HepG2 (cell line): Measurements from ENCODE around the gene SMIM29.

Experiments
- JUNB ChIP-seq: sonication (generic); formaldehyde crosslinking; IDR thresholded peaks from 2 replicates; pipeline ENCODE4 v1.8.0; 2022; ENCODE audit warnings: missing genetic modification reagents, mild to moderate bottlenecking, borderline replicate concordance
- NFRKB ChIP-seq: fragments of 450-650 bp; IDR thresholded peaks from 2 replicates; pipeline ENCODE4 v1.6.1; 2017
- POLR2A ChIP-seq, 2 experiments: IDR thresholded peaks; 2 replicates each; pipeline ENCODE4 v1.6.1; 2011; ENCODE audit warnings: low read depth in 2 of 2, low read length in 2 of 2, mild to moderate bottlenecking in 1 of 2, moderate library complexity in 1 of 2; ENCODE audit not compliant: insufficient read depth in 1 of 2
- SIN3A ChIP-seq: IDR thresholded peaks from 2 replicates; pipeline ENCODE4 v1.6.1; 2011; ENCODE audit warnings: low read depth, mild to moderate bottlenecking, control low read depth, low read length, borderline replicate concordance
- ZNF3 ChIP-seq: IDR thresholded peaks from 2 replicates; pipeline ENCODE4 v1.7.0; 2017; ENCODE audit warnings: inconsistent platforms
- ZNF496 ChIP-seq: sonication (generic); formaldehyde crosslinking; IDR thresholded peaks from 2 replicates; pipeline ENCODE4 v1.8.1; 2023; ENCODE audit warnings: mild to moderate bottlenecking, moderate library complexity, missing genetic modification reagents; ENCODE audit not compliant: insufficient replicate concordance
- ZNF773 ChIP-seq: sonication (generic); formaldehyde crosslinking; IDR thresholded peaks from 2 replicates; pipeline ENCODE4 v1.4.0; 2020; ENCODE audit warnings: missing genetic modification reagents, borderline replicate concordance
- ZSCAN22 ChIP-seq: sonication (generic); formaldehyde crosslinking; IDR thresholded peaks from 2 replicates; pipeline ENCODE4 v1.4.0; 2020; ENCODE audit warnings: mild to moderate bottlenecking, missing genetic modification reagents
- TF ChIP-seq, protein P1 (sequence below): sonication (generic); formaldehyde crosslinking; IDR thresholded peaks from 2 replicates; pipeline ENCODE4 v1.5.0; 2020; ENCODE audit warnings: mild to moderate bottlenecking, missing genetic modification reagents, moderate library complexity
- TF ChIP-seq, protein P2 (sequence below): sonication (generic); IDR thresholded peaks from 2 replicates; pipeline ENCODE4 v1.6.1; 2016; ENCODE audit warnings: low read depth, borderline replicate concordance

DNA sequence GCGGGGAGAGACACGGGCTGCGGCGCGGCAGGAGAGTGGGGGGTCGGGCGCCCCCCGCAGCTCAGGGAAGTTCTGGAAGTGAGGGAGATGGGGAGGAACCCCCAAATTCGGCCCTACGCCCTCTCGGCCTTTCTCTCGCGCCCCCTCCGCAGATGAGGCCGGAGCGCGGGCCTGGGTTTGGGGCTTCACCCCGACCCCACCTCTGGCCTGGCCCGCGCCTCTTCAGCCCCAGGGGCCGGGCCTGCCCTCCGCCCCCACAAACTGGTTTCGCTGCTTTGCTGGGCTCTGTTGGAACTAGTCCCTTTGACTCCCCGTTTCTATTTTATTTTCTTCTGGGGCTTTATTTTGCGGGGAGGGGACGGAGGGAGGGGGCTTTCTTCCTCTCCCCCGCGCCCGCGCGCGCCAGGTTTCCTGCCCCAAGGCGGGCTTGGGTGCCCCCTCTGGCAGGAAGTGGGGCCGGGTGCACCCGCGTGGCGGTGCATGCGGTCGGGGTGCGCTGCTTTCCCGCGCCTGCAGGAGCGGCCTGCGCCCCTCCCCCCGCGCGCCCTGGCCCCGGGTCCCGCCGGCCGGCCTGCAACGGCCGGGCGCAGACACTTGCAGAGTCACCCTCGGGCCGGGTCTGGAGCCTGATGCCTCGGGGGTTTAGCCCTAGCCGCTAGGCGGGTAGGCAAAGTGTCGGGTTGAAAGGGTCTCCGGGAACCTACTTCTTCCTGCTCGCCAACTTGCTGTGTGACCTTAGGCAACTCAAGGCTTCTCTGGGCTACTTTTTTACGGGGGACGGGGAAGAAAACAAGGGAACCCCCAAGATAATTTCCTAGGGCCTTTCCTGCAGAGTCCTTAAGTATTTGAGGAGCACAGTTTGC is 10.9 kb downstream of the SMIM29 start:
- TF ChIP-seq, protein P1, sequence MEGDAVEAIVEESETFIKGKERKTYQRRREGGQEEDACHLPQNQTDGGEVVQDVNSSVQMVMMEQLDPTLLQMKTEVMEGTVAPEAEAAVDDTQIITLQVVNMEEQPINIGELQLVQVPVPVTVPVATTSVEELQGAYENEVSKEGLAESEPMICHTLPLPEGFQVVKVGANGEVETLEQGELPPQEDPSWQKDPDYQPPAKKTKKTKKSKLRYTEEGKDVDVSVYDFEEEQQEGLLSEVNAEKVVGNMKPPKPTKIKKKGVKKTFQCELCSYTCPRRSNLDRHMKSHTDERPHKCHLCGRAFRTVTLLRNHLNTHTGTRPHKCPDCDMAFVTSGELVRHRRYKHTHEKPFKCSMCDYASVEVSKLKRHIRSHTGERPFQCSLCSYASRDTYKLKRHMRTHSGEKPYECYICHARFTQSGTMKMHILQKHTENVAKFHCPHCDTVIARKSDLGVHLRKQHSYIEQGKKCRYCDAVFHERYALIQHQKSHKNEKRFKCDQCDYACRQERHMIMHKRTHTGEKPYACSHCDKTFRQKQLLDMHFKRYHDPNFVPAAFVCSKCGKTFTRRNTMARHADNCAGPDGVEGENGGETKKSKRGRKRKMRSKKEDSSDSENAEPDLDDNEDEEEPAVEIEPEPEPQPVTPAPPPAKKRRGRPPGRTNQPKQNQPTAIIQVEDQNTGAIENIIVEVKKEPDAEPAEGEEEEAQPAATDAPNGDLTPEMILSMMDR (CRISPR knock-in tag): peak; percentile 71
- no peak for TF ChIP-seq ZSCAN22 (CRISPR knock-in tag)
- no peak for TF ChIP-seq ZNF496 (CRISPR knock-in tag)
- no peak for TF ChIP-seq NFRKB
- TF ChIP-seq, protein P2, sequence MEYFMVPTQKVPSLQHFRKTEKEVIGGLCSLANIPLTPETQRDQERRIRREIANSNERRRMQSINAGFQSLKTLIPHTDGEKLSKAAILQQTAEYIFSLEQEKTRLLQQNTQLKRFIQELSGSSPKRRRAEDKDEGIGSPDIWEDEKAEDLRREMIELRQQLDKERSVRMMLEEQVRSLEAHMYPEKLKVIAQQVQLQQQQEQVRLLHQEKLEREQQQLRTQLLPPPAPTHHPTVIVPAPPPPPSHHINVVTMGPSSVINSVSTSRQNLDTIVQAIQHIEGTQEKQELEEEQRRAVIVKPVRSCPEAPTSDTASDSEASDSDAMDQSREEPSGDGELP: no peak
- TF ChIP-seq ZNF773 (CRISPR knock-in tag): peak; percentile 99
- TF ChIP-seq ZNF3: no peak; the same call in 1 of the 2 replicates
- no peak for TF ChIP-seq SIN3A
- TF ChIP-seq JUNB (CRISPR knock-in tag): peak; percentile 53; the same call in 1 of the 2 replicates
- TF ChIP-seq POLR2A (IDR thresholded peaks at IDR 0.05; ENCODE audit: insufficient read depth in 1 of 2, low read depth in 2 of 2, low read length in 2 of 2): 0 out of 4 replicates have a peak, but pooled peaks of 1 of the 2 experiments have one; percentile 13
